Motor neuron (in vitro differentiated cells): ENCODE measurements around the gene ADGRA1. TPM values are rescaled to one million over a fixed set of nuclear protein-coding genes. Genes with fewer than 3 reads are reported as not detected.

ENCODE experiments used
- ATAC-seq, 8 experiments: fragments of 200-7000 bp; cut with Tn5 transposase; replicated peaks in 6 of 8; 2 replicates each; pipeline ENCODE4 v1.8.0; 2021; ENCODE audit warnings: mild to moderate bottlenecking in 8 of 8, moderate library complexity in 8 of 8
- H3K27ac ChIP-seq, 2 donors: fragments of 250-450 bp; sonication (Bioruptor Pico); 2 replicates each; pipeline ENCODE4 v1.9.0; 2021; ENCODE audit warnings: antibody characterized with exemption in 2 of 2, mild to moderate bottlenecking in 2 of 2, moderate library complexity in 1 of 2
- H3K4me1 ChIP-seq, 2 donors: fragments of 250-450 bp; sonication (Bioruptor Pico); replicated peaks in 1 of 2; 2 replicates each; pipeline ENCODE4 v1.6.1; 2021; ENCODE audit warnings: antibody characterized with exemption in 2 of 2, mild to moderate bottlenecking in 2 of 2, moderate library complexity in 1 of 2
- H3K4me3 ChIP-seq, 5 donors: fragments of 250-450 bp; sonication (Bioruptor Pico); 2 replicates each; pipeline ENCODE4 v1.9.0; 2021; ENCODE audit warnings: antibody characterized with exemption in 5 of 5, mild to moderate bottlenecking in 5 of 5, moderate library complexity in 4 of 5
- WGBS, 10 experiments: fragments of 450-650 bp; shearing (Covaris generic); methylation state at CpG; one replicate each; pipeline ENCODE4 v1.0.0; 2022; 5-methylcytosine and 5-hydroxymethylcytosine counted together
- in situ Hi-C, 9 experiments: fragments of 400-800 bp; cut with MboI; loops; one replicate each; pipeline ENCODE4 v1.15.0; 2021; ENCODE audit warnings: low sequenced_read_pairs in 9 of 9, low pct_unique_long_range_greater_than_20kb in 2 of 9; ENCODE audit not compliant: unreplicated experiment in 9 of 9
- total RNA-seq, 8 experiments: library from RNA; unstranded; fragments of 300-600 nt; gene quantifications; 2 replicates each; pipeline versions ENCODE4 v1.2.3 to v1.2.4, GENCODE V29; 2022

Gene ADGRA1
- total RNA-seq, 8 experiments from 2014 or later = 0.09 to 6.3 (median 1.9) TPM

DNA sequence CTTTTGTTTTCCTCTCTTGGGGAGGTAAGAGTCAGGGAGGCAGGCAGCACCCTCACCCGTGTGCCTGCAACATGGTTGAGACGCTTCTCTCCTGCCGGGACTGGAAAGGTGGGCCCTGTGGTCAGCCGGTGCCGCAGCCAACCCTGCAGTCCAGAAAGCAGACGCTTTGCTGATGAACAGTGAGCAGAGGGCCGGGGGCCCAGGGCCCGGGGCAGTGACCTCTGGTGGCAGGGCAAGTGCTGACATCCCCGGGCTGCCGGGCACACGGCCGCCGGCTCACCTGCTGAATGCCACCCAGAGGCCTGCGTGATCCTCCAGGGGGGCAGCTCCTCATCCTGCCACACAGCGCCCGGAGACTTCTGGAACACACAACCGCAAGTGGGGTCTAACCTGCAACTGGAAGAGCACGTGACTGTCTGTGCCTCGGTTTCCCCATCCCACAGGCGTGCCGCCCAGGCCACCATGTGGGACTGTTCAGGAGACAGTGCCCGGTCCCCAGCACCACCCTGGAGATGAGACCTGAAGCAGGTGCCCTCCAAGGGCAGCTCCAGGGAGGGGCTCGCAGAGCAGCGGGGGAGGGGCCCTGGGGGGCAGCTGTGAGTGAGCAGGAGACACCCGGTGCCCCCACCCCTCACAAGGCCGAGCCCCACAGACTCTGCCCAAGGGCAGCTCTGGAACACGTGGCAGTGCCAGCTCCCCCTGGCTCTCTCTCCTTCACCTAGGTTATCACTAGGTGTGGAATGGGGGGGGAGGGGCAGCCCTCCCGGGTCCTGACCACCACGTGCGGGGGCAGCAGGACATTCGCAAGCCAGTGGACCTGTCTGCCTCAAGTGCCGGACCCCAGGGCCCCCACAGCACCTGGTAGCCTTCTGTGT is 2.2 kb upstream of the ADGRA1 start:
- WGBS, 10 experiments = 0 to 100% (median 67%) methylated on average over 1 to 8 of the region's 32 CpGs; no CpG with 5 or more reads in 3 of the 10 experiments
- H3K4me3 ChIP-seq = no peak overlapping the region
- peaks cover 50 to 55% of the 10 kb centered on the region in 2 donors for H3K4me1 ChIP-seq
- in situ Hi-C loops = no loop called here
- ATAC-seq = no peak
- H3K27ac ChIP-seq = no peak overlapping the region

DNA sequence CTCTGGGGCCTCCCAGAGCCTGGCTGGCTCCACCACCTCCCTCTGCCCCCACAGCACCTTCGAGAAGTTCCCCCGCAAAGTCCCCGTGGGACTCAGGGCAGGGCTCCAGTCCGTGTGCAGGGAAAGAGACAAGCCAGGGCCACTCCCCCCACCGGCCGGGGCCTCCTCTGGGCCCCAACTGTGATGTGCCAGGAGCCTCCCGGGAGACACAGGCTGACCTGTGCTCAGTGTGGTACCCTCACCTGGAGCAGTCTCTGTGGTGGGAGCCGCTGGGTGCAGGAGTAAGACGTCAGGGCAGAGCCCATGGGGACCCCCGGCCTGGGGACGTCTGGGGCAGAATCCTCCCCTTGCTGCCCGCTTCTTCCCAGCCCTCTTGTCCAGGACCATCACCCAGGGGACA is 1.5 kb upstream of the ADGRA1 start:
- Histone ChIP-seq H3K4me3 (no peak overlapping the region), H3K4me1 (peaks cover 50 to 55% of the 10 kb centered on the region in 2 donors), H3K27ac (no peak overlapping the region)
- no peak for ATAC-seq
- WGBS, 10 experiments = no CpG with 5 or more reads among the region's 12 CpGs
- in situ Hi-C loops = no loop called here

DNA sequence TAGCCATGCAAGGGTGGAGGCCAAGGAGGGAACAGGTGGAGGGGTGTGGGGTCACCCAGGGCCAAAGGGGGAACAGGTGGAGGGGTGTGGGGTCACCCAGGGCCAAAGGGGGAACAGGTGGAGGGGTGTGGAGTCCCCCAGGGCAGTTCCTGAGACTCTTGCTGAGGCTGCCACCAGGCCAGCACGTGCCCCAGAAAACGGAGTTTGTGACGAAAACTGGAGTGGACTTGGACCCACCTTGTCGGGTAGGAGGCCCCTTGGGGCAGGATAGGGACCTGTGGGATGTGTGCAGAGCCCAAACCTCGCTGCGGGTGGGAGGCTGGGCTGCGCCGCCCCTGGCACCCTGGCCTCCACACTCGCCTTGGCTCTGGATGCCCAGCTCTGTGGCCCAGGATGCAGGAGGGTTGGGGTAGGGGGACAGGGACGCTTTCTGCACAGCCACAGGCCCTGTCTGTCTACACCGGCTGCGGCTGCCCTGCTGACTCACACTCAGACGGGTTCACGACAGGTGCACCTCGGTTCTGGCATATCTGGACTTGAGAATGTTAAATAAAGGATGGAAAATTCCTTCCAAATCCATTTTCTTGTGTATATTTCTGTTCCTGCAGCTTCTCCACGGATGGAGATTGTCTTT is 562 bp upstream of the ADGRA1 start:
- Histone ChIP-seq H3K27ac (peak overlapping the region; percentile 38 to 64), H3K4me3 (peak overlapping the region; percentile 39 to 52 (median 41)), H3K4me1 (peaks cover 50 to 51% of the 10 kb centered on the region in 2 donors)
- in situ Hi-C loops = no loop called here
- whole genome bisulfite sequencing, 10 experiments = 0 to 50% (median 28%) methylated on average over 1 to 7 of the region's 16 CpGs; no CpG with 5 or more reads in 4 of the 10 experiments
- peak in 6 of 8 experiments; percentile 13 to 56 (median 50) for ATAC-seq

DNA sequence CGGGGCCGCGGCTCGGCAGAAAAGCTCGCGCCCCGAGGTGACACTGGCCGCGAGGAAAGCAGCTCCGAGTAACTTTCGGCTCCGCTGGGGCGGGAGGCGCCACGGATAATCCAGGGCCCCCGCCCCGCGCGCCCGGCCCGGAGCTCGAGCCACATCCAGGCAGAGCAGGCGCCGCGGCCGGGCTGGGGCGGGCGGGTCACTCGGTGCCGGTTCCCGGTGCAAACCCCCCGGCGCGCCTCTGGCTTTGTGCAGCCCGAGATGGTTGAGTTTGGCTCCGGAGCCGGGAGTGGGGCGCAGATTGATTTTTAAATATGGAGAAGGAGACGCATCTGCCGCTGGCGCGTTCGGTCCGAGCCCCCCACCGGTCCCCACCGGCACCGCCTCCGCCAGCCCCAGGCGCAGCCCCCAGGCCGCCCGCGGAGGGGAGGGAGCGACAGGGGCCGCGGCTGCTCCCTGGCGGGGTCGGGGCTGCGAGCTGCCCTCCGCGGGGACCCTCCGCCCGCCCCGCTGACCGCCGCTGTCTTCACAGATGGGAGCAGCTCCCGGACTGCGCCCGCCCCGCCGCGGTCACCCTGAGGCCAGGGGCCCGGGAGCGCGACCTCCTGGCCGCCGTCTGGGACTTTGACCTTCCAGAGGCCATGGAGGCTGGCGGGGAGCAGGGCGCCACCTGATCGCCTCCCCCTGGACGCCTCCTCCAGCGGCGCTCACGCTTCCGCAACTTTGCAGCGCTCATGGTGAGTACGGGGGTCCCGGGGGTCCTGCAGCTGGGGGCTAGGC is 643 bp downstream of the ADGRA1 start:
- peak overlapping the region; percentile 1 to 64 for H3K27ac ChIP-seq
- peaks cover 38 to 41% of the 10 kb centered on the region in 2 donors for H3K4me1 ChIP-seq

DNA sequence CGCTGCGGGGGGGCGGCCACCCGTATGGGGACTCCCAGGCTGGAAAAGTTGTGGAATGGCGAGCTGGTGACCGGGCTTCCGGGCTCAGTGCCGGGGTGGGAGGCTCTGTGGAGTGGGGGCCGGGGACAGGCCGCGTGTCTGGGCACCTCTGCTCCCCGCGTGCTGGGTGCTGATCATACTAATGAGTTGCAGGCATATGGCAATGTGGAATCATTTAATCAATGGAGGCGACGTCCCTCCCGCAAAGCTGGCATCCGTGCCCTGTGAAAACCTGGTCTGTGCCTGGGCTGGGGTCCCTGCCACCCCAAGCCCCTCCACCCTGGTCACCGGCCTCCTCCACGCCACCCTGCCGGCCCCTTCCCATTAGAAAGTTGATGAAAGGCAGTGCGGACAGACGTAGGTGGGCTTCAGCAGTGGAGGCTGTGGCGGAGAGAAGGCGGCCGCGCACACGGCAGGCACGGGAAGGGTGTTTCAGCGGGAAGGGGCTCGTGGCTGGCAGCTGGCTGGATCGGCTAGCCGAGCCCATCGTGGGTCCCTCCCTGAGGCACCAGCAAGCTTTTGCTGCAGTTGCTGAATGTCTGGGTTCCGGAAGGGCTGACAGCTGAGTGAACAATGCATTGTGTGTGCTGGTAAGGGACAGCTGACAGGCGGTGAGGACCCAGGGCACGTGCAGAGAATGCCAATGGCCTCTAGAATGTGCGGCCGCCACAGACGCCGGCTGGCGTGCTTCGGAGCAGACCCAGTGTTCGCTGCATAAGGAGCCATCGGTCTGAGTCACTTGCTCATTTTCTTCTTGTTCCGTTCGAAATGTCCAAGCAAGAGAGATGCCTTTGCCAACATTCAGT is 1.5 kb downstream of the ADGRA1 start:
- peak in 5 of 8 experiments; percentile 42 to 62 (median 54) for ATAC-seq

More for the DNA sequence above, 643 bp downstream of the ADGRA1 start:
- peak; percentile 4 to 60 (median 26) for ATAC-seq
- H3K4me3 ChIP-seq = peak overlapping the region; percentile 39 to 52 (median 41)
- in situ Hi-C loops = no loop called here
- WGBS, 10 experiments = no CpG with 5 or more reads among the region's 87 CpGs

DNA sequence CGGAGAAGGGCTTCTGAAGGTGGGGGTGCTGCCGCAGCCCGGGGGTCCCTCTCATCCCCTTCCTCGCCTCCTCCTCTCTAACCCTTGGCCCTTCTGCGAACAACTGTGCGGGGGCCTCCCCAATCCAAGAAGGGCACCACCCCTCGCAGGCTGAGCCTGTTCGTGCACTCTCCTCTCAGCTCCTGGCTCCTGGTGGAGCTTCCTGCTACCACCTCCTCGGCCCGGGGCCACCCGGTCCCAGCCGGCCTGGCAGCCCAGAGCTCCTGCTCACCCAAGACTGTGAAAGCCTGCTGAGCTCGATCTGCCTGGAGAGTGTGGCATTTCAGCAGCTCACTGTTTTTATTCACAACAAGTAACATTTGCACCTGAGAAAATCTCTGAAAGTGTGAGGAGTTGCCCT is 2.4 kb downstream of the ADGRA1 start:
- H3K4me1 ChIP-seq = peaks cover 33 to 34% of the 10 kb centered on the region in 2 donors
- ATAC-seq = no peak
- no peak overlapping the region for H3K27ac ChIP-seq
- H3K4me3 ChIP-seq = no peak overlapping the region
- in situ Hi-C loops = no loop called here
- WGBS, 10 experiments = 0 to 100% (median 91%) methylated on average over 1 to 8 of the region's 13 CpGs; no CpG with 5 or more reads in 4 of the 10 experiments

More for the DNA sequence above, 1.5 kb downstream of the ADGRA1 start:
- Histone ChIP-seq H3K4me1 (peaks cover 33 to 34% of the 10 kb centered on the region in 2 donors), H3K4me3 (peak overlapping the region; percentile 39 to 52 (median 41)), H3K27ac (no peak overlapping the region)
- in situ Hi-C loops = no loop called here
- WGBS, 10 experiments = 35 to 51% (median 39%) methylated on average over 4 to 18 of the region's 46 CpGs; no CpG with 5 or more reads in 5 of the 10 experiments

DNA sequence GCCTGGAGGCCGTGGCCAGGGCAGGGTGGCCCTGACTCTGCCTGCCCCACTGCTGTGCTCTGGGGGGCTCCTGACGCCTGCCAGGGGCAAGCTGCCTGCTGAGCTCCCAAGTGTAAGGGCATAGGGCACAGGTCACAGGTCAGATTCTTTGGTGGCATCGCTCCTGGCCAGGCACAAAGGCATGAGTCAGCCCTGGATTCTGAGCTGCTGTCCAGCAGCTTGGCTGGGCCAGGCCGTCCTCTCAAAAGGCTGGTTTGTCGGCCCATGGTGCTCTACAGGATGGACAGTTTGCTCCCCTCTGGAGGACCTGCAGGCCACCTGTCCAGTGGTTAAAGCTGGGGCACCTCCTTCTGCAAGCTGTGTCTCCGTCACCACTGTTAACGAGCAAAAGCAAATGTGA is 2.9 kb downstream of the ADGRA1 start:
- Histone ChIP-seq H3K4me1 (peaks cover 33 to 34% of the 10 kb centered on the region in 2 donors), H3K27ac (no peak overlapping the region), H3K4me3 (no peak overlapping the region)
- 20 to 86% (median 69%) methylated on average over 1 to 4 of the region's 7 CpGs; no CpG with 5 or more reads in 4 of the 10 experiments for WGBS, 10 experiments
- in situ Hi-C loops = no loop called here
- no peak for ATAC-seq

DNA sequence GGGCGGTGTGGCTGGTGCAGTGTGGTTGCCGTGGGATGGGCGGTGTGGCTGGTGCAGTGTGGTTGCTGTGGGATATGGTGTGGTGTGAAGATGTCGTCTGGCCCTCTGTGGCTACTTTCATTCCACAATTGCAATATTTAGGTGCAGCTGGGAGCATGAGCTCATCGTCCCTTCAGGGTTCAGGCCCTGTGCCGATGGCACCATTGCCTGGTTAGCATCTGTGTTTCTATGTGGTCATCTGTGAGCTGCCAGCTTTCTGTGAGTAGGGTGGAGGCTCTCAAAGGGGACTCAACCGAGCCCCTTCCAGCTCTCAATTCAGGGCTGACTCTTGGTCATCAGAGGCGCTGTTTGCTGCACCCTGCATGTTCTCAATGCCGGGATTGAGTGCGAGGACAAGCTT is 3.6 kb downstream of the ADGRA1 start:
- ATAC-seq = no peak
- H3K27ac ChIP-seq = no peak overlapping the region
- H3K4me3 ChIP-seq = no peak overlapping the region
- 20 to 82% (median 67%) methylated on average over 1 to 6 of the region's 10 CpGs; no CpG with 5 or more reads in 4 of the 10 experiments for WGBS, 10 experiments
- in situ Hi-C loops = no loop called here
- peaks cover 27 to 31% of the 10 kb centered on the region in 2 donors for H3K4me1 ChIP-seq

DNA sequence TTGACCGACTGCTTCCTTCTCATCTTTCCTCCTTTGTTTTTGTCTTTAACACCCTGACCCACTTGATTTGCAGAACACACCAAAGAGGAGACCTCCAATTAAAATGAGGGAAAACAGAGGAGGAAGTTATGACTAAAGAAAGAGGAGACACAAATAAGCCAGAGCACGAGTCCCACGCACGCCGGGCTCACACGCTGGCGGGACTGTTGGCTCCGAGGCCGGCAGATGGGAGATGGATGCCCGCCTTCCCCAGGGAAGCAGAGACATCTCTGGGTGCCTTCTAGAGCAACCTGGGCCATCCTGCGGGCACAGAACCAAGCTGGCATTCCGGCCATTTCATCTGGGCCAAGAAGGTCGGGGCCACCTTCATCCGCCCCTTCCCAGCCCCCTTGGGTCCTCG is 5.6 kb downstream of the ADGRA1 start:
- Histone ChIP-seq H3K4me3 (no peak overlapping the region), H3K27ac (no peak overlapping the region), H3K4me1 (peaks cover 15 to 18% of the 10 kb centered on the region in 2 donors)
- in situ Hi-C loops = no loop called here
- WGBS, 10 experiments = 20 to 91% (median 66%) methylated on average over 1 to 6 of the region's 15 CpGs; no CpG with 5 or more reads in 6 of the 10 experiments
- ATAC-seq = no peak

DNA sequence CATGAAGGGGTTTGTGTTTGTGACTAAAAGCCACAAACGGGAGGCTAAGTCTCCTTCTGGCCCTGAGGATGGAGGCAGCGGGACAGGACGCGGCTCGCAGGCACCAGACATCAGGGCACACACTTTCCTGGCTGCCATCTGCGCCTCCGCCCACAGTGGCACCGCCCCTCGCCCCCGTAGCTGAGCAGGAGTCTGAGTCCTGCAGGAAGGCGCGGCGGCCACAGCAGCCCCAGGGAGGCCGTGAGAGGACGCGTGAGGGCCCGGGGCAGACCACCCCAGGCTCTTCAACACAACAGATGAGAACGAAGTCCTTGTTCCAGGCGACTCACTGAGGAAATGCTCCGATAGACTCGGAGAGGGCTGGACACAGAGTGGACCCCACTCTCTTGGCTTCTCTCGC is 6.6 kb downstream of the ADGRA1 start:
- no peak for ATAC-seq
- peaks cover 9 to 11% of the 10 kb centered on the region in 2 donors for H3K4me1 ChIP-seq
- WGBS, 10 experiments = 80 to 100% (median 96%) methylated on average over 2 to 5 of the region's 22 CpGs; no CpG with 5 or more reads in 7 of the 10 experiments
- in situ Hi-C loops = no loop called here
- H3K27ac ChIP-seq = no peak overlapping the region
- H3K4me3 ChIP-seq = no peak overlapping the region

DNA sequence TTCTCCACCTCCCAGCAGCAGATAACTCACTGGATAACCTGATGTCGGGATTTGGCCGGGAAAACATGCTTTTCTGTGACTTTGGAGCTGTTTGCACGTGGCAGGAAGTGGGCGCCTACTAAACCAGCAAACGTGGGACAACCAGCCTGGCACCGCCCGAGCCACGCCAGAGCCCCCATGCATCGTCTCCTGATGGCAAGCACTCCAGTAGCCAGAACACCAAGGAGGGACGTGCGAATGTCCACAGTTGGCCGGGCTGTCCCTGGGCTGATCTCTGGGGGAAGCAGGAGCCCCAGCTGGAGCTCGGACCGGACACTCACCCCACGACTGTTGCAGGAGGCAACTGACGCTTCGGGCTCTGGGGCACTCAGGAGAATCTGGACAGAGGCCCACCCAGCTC is 7.1 kb downstream of the ADGRA1 start:
- H3K4me3 ChIP-seq = no peak overlapping the region
- in situ Hi-C loops = no loop called here
- H3K27ac ChIP-seq = no peak overlapping the region
- peaks cover 3 to 6% of the 10 kb centered on the region in 2 donors for H3K4me1 ChIP-seq
- 0 to 100% (median 89%) methylated on average over 1 to 12 of the region's 17 CpGs; no CpG with 5 or more reads in 2 of the 10 experiments for WGBS, 10 experiments
- ATAC-seq = no peak

DNA sequence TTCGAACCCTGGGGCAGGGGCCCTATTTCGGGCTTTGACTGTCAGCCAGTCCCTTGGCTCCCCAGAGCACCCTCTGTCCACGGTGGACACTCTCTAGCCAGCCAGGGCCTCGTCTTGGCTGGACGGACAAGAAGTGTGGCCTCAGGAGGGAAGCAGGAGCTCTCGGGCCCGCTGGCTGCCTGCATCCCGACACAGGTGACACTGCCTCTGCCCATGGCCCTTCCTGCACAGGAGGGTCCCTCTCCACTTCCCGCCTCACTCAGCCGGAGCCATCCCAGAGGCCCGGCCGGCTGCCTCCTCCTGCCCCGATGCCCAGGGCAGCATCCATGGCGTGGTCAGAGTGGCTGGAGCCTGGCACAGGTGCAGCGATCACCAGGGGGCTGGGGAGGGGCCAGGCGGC is 7.9 kb downstream of the ADGRA1 start:
- in situ Hi-C loops = no loop called here
- ATAC-seq = no peak
- no peak overlapping the region for H3K27ac ChIP-seq
- H3K4me1 ChIP-seq = peaks cover 6 to 7% of the 10 kb centered on the region in 2 donors
- H3K4me3 ChIP-seq = no peak overlapping the region
- WGBS, 10 experiments = 33 to 100% (median 47%) methylated on average over 1 to 3 of the region's 16 CpGs; no CpG with 5 or more reads in 7 of the 10 experiments
